Measurements from ENCODE around the gene APCDD1.
"Not testable (repeated sequence)": the region's sequence is repeated elsewhere in the genome, so short reads cannot be mapped to it uniquely, and the experiment has no call there.

Gene APCDD1

DNA sequence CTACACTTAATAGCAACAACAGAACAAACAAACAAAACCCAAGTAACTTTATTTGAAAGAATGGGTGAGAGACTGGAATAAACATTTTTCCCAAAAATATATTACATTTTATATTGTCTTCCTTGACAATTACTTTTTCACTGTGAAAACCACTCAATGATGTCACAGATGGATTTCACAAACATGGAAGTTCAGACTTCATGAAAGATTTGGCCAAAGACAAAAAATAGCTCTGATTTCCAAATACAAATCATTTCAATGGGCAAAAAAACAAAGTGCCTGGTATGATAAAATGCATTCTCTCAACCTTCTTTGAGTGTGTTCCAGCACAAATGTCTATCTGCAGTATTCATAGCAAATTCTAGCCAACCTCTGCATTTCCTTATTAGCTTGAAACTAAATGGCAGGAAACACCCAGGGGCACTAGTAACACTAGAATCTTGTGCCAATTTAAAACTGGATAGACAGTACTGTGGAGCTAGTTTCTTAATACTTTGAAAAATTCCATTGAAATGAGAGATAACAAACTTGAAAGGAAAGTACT lies 42.8 kb downstream of the APCDD1 start:
- no peak for DNase-seq

DNA sequence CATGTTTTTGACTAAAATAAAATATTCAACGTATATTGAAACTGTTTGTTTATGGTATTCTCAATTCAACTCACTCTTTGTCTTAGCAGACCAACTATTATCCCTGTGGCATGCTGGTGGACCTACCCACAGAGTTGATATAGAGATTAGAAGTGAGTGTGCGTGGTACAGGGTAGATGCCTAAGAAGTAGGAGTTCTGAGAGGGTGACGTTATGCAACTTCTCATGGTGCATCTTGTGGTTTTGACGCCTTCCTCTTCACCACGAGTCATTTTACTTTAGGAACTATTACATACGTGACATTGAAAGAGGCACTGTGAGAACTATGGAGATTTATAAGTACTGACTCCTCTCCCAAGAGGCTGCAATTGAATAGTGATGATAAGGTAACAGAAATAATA lies 44.8 kb downstream of the APCDD1 start:
- no peak for DNase-seq

DNA sequence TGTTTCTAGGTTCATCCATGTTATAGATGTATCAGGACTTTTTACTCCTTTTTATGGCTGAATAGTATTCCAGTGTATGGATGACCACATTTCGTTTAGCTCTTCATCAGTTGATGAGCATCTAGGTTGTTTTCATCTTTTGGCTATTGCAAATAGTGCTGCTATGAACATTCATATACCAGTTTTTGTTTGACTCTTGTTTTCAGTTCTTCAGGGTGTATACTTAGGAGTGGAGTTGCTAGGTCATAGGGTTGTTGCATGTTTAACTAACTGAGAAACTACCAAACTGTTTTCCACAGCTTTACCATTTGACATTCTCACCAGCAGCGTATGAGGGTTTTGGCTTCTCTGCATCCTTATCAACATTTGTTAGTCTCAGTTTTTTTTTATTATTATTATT lies 45.6 kb downstream of the APCDD1 start:
- no peak for DNase-seq

DNA sequence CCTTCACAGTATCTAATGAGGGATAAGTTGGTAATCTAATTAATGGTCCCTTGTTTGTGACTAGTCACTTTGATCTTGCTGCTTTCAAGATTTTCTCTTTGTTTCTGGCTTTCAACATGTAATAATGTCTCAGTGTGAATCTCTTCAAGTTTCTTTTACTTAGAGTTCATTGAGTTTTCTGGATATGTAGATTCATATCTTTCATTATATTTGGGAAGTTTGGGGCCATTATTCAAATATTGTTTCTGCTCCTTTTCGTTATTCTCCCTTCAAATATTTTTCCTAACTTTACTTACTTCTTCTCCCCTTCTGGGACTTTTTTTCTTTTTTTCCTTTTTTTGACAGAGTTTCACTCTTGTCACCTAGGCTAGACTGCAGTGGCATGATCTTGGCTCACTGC lies 50.3 kb downstream of the APCDD1 start:
- DNase-seq: no peak

DNA sequence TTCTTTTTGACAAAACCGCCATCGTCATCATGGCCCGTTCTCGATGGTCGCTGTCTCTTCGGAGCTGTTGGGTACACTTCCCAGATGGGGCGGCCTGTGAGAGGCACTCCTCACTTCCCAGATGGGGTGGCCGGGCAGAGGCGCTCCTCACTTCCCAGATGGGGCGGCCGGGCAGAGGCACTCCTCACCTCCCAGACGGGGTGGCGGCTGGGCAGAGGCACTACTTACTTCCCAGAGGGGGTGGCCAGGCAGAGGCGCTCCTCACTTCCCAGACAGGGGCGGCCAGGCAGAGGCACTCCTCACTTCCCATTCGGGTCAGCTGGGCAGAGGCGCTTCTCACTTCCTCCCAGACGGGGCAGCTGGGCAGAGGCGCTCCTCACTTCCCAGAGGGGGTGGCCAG lies 51.5 kb downstream of the APCDD1 start:
- DNase-seq: not testable (repeated sequence)

DNA sequence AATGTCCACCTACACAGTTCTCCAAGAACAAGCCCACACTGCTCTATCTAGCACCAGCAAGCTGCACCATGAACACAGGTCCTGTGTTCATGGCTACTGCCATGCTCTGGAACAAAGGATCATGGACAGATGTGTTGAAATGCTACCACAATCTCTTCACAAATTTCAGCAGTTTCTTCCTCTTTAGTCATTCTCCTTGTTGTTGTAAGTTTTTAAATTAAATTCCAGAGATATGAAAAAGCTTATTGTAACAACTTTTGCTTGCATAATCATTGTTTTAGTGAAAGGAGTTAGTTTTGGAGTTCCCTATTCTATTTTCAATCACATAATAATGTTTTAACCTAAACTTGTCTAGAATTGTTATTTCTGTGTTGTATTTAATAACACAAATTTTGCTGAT lies 54.2 kb downstream of the APCDD1 start:
- no peak for DNase-seq

DNA sequence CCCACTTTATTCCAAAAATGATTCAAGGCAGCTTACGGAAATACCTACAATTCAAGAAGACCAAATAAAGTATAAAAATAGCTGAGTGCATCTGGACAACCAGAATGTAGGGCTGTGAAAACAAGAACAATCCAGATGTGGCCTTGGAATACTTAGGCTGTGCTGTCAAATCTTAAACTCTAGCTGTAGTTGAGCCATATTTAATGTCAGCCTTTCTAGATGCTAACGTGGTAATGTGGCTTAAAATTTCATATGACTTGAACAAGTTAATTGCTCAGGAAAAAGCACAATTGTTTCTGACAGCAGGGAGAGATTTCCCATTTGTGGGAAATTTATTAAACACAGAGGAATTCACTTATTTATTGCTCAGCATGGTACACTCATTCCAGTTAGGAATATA lies 56.8 kb downstream of the APCDD1 start:
- DNase-seq: no peak

DNA sequence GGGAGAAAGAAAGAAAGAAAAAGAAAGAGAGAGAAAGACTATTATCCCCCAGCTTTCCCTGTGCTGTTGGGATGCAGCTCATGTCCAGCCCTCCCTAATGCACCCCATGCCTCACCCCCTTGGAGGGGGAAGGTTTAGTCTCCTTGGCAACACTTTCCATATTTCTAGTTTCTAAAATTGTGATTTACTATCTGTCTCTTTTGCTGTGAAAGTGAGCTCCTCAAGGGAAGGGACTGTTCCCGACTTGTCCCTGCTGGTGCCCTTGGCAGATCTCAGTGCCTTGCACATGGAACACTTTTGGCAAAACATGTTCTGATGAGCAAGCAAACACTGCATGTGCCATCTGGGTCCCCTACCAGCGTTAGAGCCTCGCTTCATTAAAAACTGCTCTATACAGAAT lies 59.6 kb downstream of the APCDD1 start:
- no peak for DNase-seq

DNA sequence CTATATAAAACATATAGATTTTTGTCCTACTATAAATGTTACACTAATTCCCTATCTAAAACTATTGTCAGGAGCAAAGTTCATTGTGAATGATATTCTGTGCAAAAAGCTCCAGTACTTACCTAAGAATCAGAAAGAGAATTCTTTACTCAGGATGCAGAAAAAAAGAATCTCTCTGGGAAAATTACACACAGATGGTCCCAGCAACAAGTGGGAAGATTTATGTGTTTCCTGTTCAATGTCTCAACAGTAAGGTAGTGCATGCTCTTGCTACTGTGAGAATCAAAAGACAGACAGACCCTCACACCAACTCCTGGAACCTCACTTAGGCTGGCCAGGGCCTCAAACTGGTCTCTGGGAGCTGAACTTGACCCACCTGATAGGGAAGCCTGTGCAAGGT lies 60.2 kb downstream of the APCDD1 start:
- no peak for DNase-seq

DNA sequence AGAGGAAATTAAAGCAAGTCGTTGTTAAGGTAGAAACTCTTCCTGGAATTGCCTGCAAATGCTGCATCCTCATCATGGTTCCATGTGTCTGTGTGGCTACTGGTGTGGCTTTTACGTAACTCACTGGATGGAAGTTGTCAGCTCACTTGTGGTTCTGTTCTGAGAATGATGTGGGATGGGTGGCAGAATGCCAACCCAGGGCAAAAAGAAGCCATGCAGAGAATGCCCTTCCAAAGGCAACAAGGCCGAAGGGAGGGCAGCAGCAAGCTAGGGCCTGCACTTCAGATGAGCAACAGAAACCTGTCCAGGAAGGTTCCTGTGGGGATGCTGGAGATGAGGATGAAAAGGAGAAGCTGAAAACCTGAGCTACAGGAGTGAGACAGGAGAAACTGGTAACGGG lies 61.0 kb downstream of the APCDD1 start:
- DNase-seq: no peak

DNA sequence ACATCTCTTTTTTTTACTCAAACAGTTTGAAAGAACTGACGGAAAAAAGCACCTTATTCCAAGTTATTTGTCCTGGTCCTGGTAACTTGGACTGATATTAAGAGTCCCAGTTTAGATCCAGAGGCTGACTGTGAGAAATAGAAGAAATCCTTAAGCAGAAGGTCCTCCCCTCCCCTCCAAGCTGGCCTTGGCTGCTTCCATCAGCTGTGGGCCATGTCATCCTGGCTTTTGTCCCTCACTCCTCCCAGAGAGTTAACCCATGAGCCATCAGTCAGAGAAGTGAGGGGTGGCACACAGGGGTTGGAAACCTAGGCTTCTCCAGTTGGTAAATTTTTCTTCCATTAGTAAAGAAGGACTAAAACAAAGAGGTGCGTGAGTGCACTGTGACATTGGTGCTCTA lies 61.6 kb downstream of the APCDD1 start:
- DNase-seq: no peak

DNA sequence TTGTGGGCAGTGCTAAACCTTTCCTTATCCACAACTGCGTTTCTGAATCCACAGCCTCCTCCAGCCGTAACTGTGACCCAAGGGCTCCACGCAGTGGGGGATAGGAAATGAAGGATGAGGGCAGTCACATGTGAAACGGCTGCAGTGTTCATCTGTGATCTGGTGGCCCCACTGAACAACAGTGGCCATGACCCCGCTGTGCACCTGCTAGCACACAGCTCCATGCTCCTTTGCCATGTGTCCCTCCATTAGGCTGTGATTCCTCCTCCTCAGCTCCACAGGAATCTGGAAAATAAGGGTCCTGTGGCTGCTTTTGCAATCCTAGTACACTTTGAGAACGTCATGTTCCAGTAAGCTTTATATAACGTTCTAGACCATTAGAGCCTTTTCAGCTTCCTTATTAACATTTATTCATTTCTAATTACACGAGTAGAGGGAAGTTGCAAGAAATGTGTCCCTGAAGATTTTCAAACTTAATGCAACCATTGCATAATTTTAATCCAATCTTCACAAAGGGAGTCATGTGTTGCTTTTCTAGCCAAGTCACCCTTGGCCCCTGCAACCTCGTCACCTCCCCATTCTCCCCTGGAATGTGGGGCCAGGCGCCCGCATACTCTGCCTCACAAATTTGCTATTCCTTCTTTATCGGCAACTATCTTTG lies 64.3 kb downstream of the APCDD1 start:
- DNase-seq: no peak

DNA sequence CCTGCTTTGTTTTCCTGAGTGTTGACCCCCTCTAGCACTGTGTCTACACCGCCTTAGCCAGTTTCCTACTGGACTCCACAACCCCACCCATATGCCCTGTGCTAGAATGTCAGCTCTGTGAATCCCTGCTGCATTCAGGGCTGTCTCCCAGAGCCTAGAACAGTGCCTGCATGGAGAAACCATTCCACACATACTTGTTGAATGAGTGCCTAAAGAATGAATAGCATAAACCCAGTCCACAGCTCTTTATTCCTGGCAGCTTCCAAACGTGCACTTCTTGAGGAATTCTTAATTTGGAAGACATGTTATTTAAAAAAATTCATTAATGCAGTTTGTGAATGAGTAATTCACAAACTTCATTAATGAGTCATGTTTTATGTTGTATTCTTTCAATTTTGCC lies 64.9 kb downstream of the APCDD1 start:
- no peak for DNase-seq

DNA sequence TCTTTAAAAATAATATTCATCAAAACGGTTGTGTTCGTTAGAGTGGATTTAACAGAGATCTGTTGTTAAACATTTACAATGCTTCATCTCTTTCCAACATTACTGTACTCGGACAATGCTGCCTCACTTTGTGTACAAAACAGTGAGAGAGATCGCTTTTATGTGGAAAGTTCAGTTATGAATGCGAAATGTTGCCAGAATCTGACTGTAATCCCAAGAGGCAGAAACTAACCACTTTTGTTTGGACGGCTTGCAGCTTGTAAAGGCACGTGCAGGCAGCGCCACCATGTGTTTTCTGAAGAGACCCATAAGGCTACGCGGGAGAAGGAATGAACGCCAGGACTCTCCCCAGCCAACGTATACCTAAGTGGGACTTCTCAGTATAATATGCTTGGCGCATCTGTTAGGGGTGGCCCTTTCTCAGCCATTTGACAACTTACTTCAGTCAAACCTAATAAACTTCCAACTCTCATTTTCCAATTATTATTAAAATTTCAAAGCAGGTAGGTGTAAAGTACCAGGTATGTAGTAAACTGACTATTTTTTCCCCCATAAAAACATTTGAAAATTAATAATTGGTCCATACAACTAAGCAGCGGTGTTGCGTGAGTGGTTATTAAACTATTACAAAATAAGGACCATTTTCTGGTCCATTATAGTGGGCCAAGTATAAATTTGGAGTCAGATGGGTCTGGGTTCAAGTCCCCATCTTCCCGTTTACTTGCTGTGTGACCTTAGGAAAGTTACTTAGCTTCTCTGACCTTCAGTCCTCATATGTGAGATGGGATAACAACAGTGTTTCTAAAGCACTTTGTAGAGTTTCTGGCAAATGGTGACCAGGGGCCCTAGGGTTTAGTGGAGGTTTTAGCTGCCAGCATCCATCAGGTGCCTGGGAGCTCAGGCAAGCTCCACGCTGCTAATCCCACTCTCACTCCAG lies 65.8 kb downstream of the APCDD1 start:
- DNase-seq: peak; percentile 81

DNA sequence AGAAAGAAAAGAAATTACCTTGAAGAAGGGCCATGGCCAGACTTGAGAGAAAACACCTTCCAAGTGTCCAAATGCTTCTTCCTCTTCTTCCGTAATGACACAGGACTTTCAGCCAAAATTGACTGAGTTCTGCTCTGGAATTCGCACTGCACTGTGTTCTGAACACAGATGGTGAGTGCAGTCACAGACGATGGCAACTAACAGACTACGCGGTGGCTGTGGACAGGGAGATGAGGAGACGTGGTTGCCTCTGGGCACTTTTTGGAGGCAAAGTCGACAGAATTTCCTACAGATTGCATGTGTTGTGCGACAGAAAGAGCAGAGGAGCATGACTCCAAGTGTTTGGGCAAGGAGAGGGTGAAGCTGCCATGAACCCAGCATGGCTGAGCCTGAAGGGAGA lies 67.1 kb downstream of the APCDD1 start:
- no peak for DNase-seq

DNA sequence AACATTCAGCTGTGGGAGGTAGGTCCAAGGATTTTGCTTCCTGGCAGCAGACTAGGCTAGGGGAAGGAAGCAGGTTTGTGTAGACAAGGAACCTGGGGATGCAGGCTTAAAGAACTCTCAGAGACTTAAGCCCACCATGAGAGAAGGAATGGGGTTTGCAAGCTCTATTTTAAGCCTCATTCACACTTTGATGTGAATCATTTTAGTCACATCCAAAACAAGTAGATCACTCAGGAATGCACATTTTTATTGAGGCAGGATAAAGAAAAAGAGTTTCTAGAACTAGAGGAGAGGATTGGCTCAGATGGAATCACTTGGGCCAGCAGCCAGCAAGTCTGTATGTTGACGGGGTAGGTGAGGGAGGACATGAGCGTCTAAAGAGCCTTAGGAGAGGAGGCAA lies 68.1 kb downstream of the APCDD1 start:
- DNase-seq: no peak

DNA sequence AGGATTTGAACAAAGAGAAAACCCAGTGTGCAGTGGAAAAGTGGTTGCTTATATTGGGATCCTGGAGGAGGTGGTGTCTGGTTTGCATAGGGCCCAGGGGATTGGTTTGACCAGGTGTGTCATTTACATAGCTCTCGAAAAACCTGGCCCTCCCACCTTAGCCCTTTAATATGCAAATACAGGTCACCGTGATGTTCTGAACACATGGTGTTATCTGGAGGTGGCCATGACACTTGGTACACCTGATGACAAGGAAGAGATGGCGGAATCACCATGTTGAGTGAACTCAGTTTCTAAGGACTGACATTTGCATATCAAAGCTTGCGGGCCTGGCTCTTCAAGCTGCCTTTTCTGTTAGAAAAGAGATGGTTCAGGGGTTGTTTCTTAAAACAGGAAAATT lies 69.1 kb downstream of the APCDD1 start:
- no peak for DNase-seq

DNA sequence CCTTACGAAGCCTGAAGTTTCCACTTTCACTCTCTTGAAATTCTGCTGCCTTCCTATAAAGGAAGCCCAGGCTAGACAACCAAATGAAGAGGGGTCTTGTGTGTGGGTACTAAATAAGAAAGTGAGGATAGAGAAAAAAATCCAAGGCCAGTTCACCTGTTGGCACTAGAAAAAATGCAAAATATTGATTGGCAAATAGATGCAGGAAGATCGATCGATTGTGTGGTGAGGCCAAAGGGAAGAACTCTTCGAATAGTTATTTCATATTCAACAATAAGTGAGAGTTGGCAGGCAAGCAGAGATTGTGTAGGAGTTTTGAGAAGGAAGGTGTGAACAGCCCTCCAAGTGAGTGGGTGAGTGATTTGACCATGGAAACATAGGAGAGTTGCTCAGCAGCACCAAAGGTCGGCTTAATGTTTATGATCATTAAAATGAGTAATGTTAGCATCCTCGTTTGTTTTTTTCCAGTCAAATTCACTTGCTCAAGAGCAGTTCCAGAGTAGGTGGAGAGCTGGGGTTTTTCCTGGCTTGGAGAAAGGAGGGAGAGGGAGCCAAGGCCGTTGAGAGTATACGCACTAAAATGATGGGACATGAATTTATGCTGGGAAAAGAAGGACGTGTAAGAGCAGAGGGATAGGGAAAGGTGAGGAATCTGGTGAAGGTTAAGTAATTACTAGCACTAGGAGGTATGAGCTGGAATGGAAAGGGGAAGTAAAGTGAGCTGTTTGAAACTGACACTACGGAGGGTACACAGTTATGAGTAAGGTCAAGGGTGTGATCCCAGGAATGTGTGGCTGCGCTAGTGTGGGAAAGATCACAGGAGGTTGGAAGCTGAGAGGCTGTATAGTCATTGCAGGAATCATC lies 70.3 kb downstream of the APCDD1 start:
- no peak for DNase-seq

DNA sequence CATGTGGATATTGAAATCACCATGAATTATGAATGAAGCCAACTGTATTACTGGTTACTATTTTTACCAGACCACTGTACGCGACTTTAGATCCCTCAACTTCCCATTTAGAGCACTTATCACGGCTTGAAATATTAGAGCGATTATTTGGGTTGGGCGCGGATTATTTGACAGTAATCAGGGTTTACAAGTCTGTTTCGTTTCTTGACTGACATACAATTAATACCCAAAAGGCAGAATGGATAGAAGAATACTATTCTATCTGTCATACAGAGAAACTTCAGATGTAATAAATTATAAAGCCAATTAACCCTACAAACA lies 70.9 kb downstream of the APCDD1 start:
- no peak for DNase-seq

DNA sequence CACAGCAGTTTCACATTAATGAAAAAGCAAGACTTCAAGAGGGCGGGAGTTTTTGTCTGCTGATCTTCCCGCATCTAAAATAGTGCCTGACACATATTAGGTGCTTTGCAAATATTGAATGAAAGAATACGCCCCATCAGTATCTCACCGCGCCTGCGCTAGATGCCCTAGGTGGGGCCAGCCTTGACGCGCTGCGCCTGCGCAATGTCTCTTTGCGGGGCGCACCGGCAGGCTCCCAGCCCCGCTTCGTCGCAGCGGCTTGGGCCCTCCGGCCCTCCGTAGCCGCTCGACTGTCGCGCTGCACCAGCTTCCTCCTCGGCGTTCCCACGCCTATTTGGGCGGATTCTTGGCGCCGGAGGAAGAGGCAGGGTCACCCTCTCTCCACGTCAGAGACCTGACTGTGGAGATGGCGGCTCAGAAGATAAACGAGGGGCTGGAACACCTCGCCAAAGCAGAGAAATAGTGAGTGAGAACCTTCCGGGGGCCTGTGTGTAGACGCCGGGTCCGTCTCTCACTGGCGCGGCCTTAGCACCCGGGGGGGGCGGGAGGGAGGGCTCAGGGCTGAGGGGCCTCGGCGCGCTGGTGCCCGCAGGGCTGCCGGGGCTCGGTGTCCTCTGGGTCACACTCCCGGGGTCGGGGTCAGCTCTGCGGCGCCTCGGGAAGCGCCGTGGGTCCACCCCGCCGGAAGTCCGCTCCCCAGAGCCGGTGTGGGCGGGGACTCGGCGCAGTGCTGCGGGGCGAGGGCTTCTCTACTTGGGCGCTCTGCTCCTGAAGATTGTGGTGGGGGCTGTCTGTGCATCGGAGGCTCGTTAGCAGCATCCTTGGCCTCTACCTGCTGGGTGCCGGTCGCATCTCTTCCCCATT lies 71.5 kb downstream of the APCDD1 start, which contains the start of gene NAPG:
Gene NAPG (plus strand): TSS at position 331 of the 864 bp plus-strand sequence. CDS start 76 bp downstream, at position 407.
- DNase-seq: peak; percentile 85

DNA sequence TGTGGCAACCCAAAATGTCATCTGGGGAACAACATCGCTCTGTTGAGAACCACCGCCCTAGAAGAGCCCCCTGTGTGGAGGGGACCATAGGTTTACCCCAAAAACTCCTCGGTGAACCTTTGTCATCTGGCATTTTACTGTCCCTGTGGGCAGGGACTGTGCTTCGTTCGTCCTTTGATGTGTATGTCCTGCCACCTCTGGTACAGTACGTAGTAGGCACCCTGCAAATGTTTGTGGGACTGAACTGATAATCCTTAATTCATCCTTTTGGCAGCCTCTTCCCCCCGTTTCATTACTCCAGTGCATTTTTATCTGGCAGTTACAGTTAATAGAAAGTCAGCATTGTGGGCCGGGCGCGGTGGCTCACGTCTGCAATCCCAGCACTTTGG lies 72.1 kb downstream of the APCDD1 start:
- no peak for DNase-seq

DNA sequence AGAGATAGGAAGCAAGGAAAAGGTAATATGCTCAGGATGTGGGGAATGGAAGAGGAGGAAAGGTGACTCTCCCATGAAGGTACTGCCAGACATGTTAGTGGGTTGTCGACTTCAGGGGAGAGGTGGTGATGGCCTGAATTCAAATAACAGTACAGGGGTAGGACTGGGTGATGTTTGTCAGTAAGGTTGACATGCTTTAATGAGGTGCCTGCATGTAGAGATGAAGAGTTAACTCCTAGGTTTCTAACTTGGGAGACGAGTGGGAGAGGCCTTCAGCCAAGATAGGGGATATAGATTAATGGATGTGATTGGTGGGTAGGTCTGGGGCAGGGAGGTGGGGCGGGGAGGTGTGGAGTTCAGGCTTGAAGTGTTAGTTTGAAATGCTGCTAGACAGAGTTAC lies 74.0 kb downstream of the APCDD1 start:
- DNase-seq: no peak
